HUES64 (cell line): Measurements from ENCODE around the gene SLC6A20. TPM values are rescaled to one million over a fixed set of nuclear protein-coding genes. Genes with fewer than 3 reads are reported as not detected.

Experiments
- H3K27ac ChIP-seq: 2 replicates; pipeline ENCODE4 v1.7.0; 2013; ENCODE audit warnings: low read depth, low read length, inconsistent platforms
- H3K27me3 ChIP-seq: 2 replicates; pipeline ENCODE4 v1.6.1; 2013; ENCODE audit warnings: mild to moderate bottlenecking, low read length; ENCODE audit not compliant: insufficient read depth
- H3K36me3 ChIP-seq: 2 replicates; pipeline ENCODE4 v1.6.1; 2013; ENCODE audit warnings: mild to moderate bottlenecking, low read length; ENCODE audit not compliant: insufficient read depth
- H3K4me1 ChIP-seq: 2 replicates; pipeline ENCODE4 v1.6.1; 2013; ENCODE audit warnings: mild to moderate bottlenecking, low read length, moderate library complexity; ENCODE audit not compliant: insufficient read depth
- H3K4me3 ChIP-seq: 2 replicates; pipeline ENCODE4 v1.5.1; 2013; ENCODE audit warnings: mild to moderate bottlenecking, low read length, moderate library complexity
- H3K9ac ChIP-seq: 2 replicates; pipeline ENCODE4 v1.6.1; 2013; ENCODE audit warnings: mild to moderate bottlenecking, low read depth, low read length
- H3K9me3 ChIP-seq: 2 replicates; pipeline ENCODE4 v1.6.1; 2013; ENCODE audit warnings: low read depth, low read length; ENCODE audit not compliant: insufficient read depth
- WGBS: fragments of 150-250, 120-280 bp; methylation state at CpG from one replicate; pipeline ENCODE4 v1.1.7; 2013; ENCODE audit warnings: missing lambda C conversion rate; 5-methylcytosine and 5-hydroxymethylcytosine counted together
- polyA plus RNA-seq, 2 experiments: library from polyadenylated mRNA; stranded (reverse); fragments of 50-300 nt; gene quantifications; one replicate each; pipeline ENCODE4 v1.2.3, GENCODE V29; 2013

SLC6A20 gene
- polyA plus RNA-seq (2013, experiment 1 of 2) = not detected
- polyA plus RNA-seq (2013, experiment 2 of 2) = not detected

- 2% methylated on average over 91 of the region's 91 CpGs for WGBS
These were observed at the start of gene SLC6A20 for GRCh38 chr3:45795882-45796765. Gene SLC6A20, minus strand, starts transcription at chr3:45796536. Its CDS starts 117 bp downstream, at chr3:45796419.

GRCh38 chr3:45844616-45845015 is 48.3 kb upstream of the SLC6A20 start:
- H3K9me3 ChIP-seq = no peaks in the 10 kb centered on the region; the same call in 1 of the 2 replicates
- H3K4me3 ChIP-seq = no peak overlapping the region
- WGBS = no CpG with 5 or more reads among the region's 1 CpG
- no peak overlapping the region for H3K9ac ChIP-seq
- H3K27me3 ChIP-seq = peaks cover 78% of the 10 kb centered on the region
- no peak overlapping the region for H3K27ac ChIP-seq
- H3K4me1 ChIP-seq = no peaks in the 10 kb centered on the region
- no peaks in the 10 kb centered on the region for H3K36me3 ChIP-seq

More at GRCh38 chr3:45795882-45796765, at the start of gene SLC6A20:
- H3K4me1 ChIP-seq = no peaks in the 10 kb centered on the region
- H3K27me3 ChIP-seq = peaks cover 60% of the 10 kb centered on the region
- no peak within 1 kb of the TSS for H3K27ac ChIP-seq
- H3K4me3 ChIP-seq = peak within 1 kb of the TSS; percentile 61
- H3K9ac ChIP-seq = peak within 1 kb of the TSS; percentile 42; the same call in 1 of the 2 replicates
- H3K9me3 ChIP-seq = no peaks in the 10 kb centered on the region
- H3K36me3 ChIP-seq = no peaks in the 10 kb centered on the region

DNA sequence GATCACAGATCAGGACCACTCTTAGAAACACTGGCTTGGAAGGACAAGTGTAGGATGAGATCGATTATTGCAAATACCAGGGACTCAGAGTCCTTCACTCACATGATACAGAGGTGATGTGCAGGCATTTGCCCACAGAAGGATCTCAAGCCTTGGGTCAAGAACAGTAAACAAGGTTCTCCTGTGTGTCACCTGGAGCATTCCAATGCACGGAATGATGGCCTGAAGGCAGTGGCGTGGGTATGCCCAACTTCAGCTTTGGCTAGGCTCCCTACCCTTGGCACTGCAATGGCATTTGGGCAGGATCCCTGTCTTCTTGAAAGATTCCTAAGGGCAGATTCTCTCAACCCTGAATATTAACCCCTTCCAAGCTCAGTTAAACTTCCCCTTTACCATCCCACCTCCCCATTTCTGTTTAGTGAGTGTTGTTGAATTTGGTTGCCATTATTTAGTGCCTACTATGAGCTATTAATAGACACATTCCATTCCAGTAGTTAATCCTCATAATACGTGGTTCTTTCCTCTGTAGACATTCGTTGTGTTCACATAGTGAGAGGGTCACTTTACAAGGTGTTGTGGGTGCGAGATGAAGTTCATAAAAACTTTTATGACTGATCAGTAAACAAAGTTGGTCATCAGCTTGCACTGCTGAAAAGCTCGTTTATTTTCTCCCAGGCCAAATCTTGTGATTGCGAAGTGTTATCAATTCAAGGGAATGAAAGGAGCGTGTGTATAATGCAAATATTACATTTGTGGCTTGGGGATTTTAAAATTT is 46.7 kb upstream of the SLC6A20 start:
- WGBS = 87% methylated on average over 9 of the region's 9 CpGs

DNA sequence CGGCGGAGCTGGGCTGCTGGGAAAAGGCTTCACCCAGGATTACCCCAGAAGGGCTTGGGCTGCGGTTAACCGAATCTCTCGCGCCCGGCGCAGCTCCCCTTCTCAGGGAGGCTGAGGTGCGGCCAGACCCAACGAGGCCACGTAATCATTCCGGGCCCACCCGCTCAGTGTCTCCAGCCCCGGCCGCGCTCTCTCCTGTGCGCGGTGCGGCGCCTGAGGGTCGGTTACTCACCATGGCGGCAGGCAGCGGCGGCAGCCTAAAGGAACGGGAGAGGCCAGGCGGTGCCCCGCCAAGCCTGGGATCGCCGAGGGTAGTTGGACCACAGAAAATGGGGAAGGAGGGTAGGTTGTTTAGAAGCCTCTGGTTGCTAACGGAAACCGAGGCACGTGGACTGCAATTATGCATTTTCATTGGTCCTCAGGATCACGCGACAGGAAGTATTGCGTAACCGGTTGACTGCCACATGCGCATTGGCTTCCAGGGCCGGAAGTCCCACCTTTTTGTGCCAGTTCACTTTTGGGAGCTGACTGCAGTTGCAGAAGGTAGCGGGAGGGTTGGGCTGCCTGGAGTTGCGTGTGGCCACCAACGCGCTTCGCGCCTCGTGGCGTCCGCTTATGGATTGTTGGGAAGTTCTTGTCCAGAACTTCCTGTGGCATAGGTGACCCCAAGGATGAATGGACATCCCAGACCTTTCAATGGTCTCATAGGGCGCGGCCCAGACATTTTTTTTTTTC is 45.6 kb upstream of the SLC6A20 start, which contains the start of gene LZTFL1:
Gene LZTFL1 (minus strand): TSS at position 363 of the 735 bp plus-strand sequence. CDS start 128 bp downstream, at position 235.
- Histone ChIP-seq H3K27ac (no peak within 1 kb of the TSS), H3K9me3 (no peaks in the 10 kb centered on the region; the same call in 1 of the 2 replicates), H3K27me3 (peaks cover 52% of the 10 kb centered on the region), H3K36me3 (no peaks in the 10 kb centered on the region), H3K4me1 (no peaks in the 10 kb centered on the region), H3K9ac (peak within 1 kb of the TSS; percentile 67), H3K4me3 (peak within 1 kb of the TSS; percentile 73)
- WGBS = 4% methylated on average over 49 of the region's 49 CpGs

More for the DNA sequence above, 46.7 kb upstream of the SLC6A20 start:
- Histone ChIP-seq H3K9ac (no peak overlapping the region), H3K36me3 (no peaks in the 10 kb centered on the region), H3K9me3 (no peaks in the 10 kb centered on the region; the same call in 1 of the 2 replicates), H3K27ac (no peak overlapping the region), H3K4me3 (no peak overlapping the region), H3K4me1 (no peaks in the 10 kb centered on the region), H3K27me3 (peaks cover 63% of the 10 kb centered on the region)

GRCh38 chr3:45841420-45841756 is 45.1 kb upstream of the SLC6A20 start:
- Histone ChIP-seq H3K36me3 (no peaks in the 10 kb centered on the region), H3K27me3 (peaks cover 47% of the 10 kb centered on the region), H3K4me3 (peak overlapping the region; percentile 73), H3K4me1 (no peaks in the 10 kb centered on the region), H3K27ac (no peak overlapping the region), H3K9me3 (no peaks in the 10 kb centered on the region; the same call in 1 of the 2 replicates), H3K9ac (peak overlapping the region; percentile 67)
- 13% methylated on average over 15 of the region's 15 CpGs for WGBS

- peaks cover 9% of the 10 kb centered on the region for H3K36me3 ChIP-seq
- no peak overlapping the region for H3K9ac ChIP-seq
- H3K9me3 ChIP-seq = no peaks in the 10 kb centered on the region; the same call in 1 of the 2 replicates
- no peak overlapping the region for H3K4me3 ChIP-seq
- H3K27me3 ChIP-seq = peaks cover 18% of the 10 kb centered on the region
- no peak overlapping the region for H3K27ac ChIP-seq
- 89% methylated on average over 1 of the region's 1 CpG for WGBS
- no peaks in the 10 kb centered on the region for H3K4me1 ChIP-seq
These were observed 42.1 kb upstream of the SLC6A20 start for GRCh38 chr3:45838466-45838865.

GRCh38 chr3:45832699-45833098 is 36.4 kb upstream of the SLC6A20 start:
- peaks cover 34% of the 10 kb centered on the region for H3K36me3 ChIP-seq
- no peak overlapping the region for H3K27ac ChIP-seq
- H3K9me3 ChIP-seq = no peaks in the 10 kb centered on the region
- 93% methylated on average over 5 of the region's 5 CpGs for WGBS
- H3K27me3 ChIP-seq = no peaks in the 10 kb centered on the region
- no peaks in the 10 kb centered on the region for H3K4me1 ChIP-seq
- no peak overlapping the region for H3K4me3 ChIP-seq
- H3K9ac ChIP-seq = no peak overlapping the region

GRCh38 chr3:45830121-45830520 is 33.8 kb upstream of the SLC6A20 start:
- H3K4me3 ChIP-seq = no peak overlapping the region
- H3K36me3 ChIP-seq = peaks cover 53% of the 10 kb centered on the region
- no peaks in the 10 kb centered on the region for H3K9me3 ChIP-seq
- H3K27ac ChIP-seq = no peak overlapping the region
- 93% methylated on average over 5 of the region's 5 CpGs for WGBS
- no peak overlapping the region for H3K9ac ChIP-seq
- H3K27me3 ChIP-seq = no peaks in the 10 kb centered on the region
- no peaks in the 10 kb centered on the region for H3K4me1 ChIP-seq

- Histone ChIP-seq H3K4me3 (no peak overlapping the region), H3K9me3 (no peaks in the 10 kb centered on the region), H3K27ac (no peak overlapping the region), H3K36me3 (peaks cover 57% of the 10 kb centered on the region), H3K27me3 (no peaks in the 10 kb centered on the region), H3K9ac (no peak overlapping the region), H3K4me1 (no peaks in the 10 kb centered on the region)
- 93% methylated on average over 3 of the region's 3 CpGs for WGBS
These were observed 30.6 kb upstream of the SLC6A20 start for GRCh38 chr3:45826908-45827307.

DNA sequence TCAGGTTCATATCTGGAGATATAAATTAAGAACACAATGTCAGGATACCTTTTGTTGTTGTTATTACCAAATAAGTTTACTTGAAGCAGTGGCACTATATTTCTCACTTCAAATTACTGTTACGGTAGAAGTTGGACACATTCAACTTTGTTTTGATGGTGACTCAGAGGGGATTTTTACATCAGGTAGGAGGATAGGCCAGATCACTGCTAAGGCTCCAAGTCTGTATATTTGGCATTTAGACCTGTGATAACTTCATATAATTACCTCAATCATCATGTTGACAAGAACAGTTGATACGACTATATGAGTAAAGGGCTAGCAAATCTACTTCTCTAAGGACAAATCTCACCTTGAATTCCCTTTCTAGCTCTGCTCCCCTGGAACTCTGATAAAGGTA is 30.0 kb upstream of the SLC6A20 start:
- Histone ChIP-seq H3K9me3 (no peaks in the 10 kb centered on the region), H3K4me1 (no peaks in the 10 kb centered on the region), H3K27me3 (no peaks in the 10 kb centered on the region), H3K27ac (no peak overlapping the region), H3K4me3 (no peak overlapping the region), H3K36me3 (peaks cover 57% of the 10 kb centered on the region), H3K9ac (no peak overlapping the region)
- 100% methylated on average over 2 of the region's 2 CpGs for WGBS
